ENCODE data around the gene SLFN12L. TPM values are rescaled to one million over a fixed set of nuclear protein-coding genes. Genes with fewer than 3 reads are reported as not detected.
A peak's percentile ranks its signal among the peaks of the same experiment; 100 is the strongest.

The SLFN12L gene
- total and polyA plus RNA-seq, 9 of the 15 experiments (the other 6 are each of a cell fraction or from before 2014, with no cell fraction given), result 0.04 to 0.31 (median 0.08) TPM; not detected in 3

- TF ChIP-seq ZNF165 (CRISPR knock-in tag; IDR thresholded peaks at IDR 0.05; ENCODE audit: borderline replicate concordance) (no peak), MAFF (IDR thresholded peaks at IDR 0.05; ENCODE audit: low read length) (peak; percentile 62; the same call in 1 of the 2 replicates), E2F5 (CRISPR knock-in tag; IDR thresholded peaks at IDR 0.05) (no peak), CBX1 (IDR thresholded peaks at IDR 0.05; ENCODE audit: low read depth) (no peak), ZNF133 (CRISPR knock-in tag; IDR thresholded peaks at IDR 0.05) (no peak), RBM14 (IDR thresholded peaks at IDR 0.05; ENCODE audit: borderline replicate concordance, insufficient read depth, low read depth, low read length) (no peak), SMAD4 (CRISPR knock-in tag; conservative IDR thresholded peaks at IDR 0.05) (peak; percentile 97), MAFG (tag; conservative IDR thresholded peaks at IDR 0.05) (peak; percentile 60; the same call in 1 of the 2 replicates), TAF9B (IDR thresholded peaks at IDR 0.05; ENCODE audit: partially characterized antibody) (peak; percentile 43), ZNF609 (CRISPR knock-in tag; IDR thresholded peaks at IDR 0.05; ENCODE audit: borderline replicate concordance) (no peak), KAT7 (CRISPR knock-in tag; IDR thresholded peaks at IDR 0.05; ENCODE audit: borderline replicate concordance) (no peak), ZNF224 (CRISPR knock-in tag; IDR thresholded peaks at IDR 0.05) (no peak), FOXK2 (conservative IDR thresholded peaks at IDR 0.05 in 1 of 2, IDR thresholded peaks at IDR 0.05 in 1 of 2; ENCODE audit: low read depth in 2 of 2) (peak; percentile 58 to 68; a peak in 2 of 4 replicates), CCAR2 (IDR thresholded peaks at IDR 0.05; ENCODE audit: low read depth, low read length) (no peak), ZNF449 (CRISPR knock-in tag; IDR thresholded peaks at IDR 0.05) (peak; percentile 68; the same call in 1 of the 2 replicates), MEIS2 (IDR thresholded peaks at IDR 0.05; ENCODE audit: partially characterized antibody) (peak; percentile 93), BACH1 (tag; IDR thresholded peaks at IDR 0.05) (peak; percentile 74), GABPB1 (CRISPR knock-in tag; IDR thresholded peaks at IDR 0.05) (no peak), ZBTB12 (CRISPR knock-in tag; IDR thresholded peaks at IDR 0.05) (0 out of 2 replicates have a peak, but pooled peaks have one; percentile 11), EHMT2 (IDR thresholded peaks at IDR 0.05) (no peak)
These were observed 23.2 kb upstream of the SLFN12L start, which contains the start of gene SLFN14 (continued) for GRCh38 chr17:35560703-35561102.

Measured in K562 (cell line).